Activated naive CD4-positive, alpha-beta T cell (primary cell): ENCODE results near the gene RAB6D.
"Not testable (repeated sequence)": the region's sequence is repeated elsewhere in the genome, so short reads cannot be mapped to it uniquely, and the experiment has no call there.

Experiments
- DNase-seq, 4 experiments: peaks; one replicate each; lab custom pipeline; 2025; lab: John Stamatoyannopoulos, UW

RAB6D gene

DNA sequence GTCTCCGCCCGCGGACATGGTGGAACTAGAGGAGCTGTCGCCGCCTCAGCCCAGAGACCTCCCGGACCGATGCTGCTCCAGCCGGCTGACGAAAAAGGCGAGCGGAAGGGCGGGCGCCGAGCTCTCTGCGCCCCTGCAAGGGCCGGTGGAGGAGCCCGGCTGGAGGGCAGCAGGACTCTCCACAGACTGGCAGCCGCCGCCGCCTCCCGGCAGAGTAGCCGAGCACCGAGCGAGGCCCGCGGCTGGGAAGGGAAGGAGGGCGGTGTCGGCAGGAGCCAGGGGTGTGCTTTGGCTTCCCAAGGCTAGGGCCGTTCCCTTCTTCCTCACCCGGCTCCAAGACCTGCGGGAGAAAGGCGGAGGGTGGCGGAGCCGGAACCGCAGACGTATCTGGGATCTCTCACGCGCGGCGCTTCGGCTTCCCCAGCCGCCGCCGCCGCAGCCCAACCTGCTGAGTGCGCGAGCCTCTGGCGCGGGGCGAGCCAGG is at the start of gene RAB6D:
RAB6D (minus strand) TSS at position 466 of the 484 bp plus-strand sequence; CDS start at position 18, 448 bp downstream.
- not testable (repeated sequence) for DNase-seq

DNA sequence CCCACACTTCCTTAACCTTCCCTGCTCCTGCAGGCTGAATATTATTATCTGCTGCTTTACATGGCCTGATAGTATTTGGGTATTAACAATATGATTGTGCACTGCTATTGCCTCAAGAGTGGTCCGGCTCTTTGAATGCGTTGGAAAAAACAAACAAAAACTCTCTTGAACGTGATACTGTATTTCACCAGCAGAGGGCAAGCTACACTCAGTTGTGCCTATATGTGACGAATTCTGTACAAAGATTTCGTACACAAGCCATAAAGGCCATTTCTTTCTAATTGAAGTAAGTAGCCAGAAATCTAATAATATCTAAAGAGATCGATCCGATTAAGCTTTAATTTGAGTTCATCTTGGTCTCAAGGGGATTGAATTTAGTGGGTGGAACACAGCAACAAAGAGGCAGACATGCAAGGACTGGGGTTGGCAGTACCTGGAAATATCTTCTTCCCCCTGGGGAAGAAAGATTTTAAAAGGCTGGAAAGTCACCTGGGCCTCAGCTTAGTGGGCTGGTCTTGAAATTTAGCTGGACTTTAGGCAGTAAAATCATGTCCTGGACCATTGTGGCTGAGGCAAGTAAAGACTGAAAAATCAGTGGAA is 49.3 kb upstream of the RAB6D start:
- no peak for DNase-seq

- no peak for DNase-seq
Observed at GRCh38 chr2:131410173-131410572, 46.2 kb upstream of the RAB6D start.

GRCh38 chr2:131408778-131409177 is 44.8 kb upstream of the RAB6D start:
- no peak for DNase-seq

DNA sequence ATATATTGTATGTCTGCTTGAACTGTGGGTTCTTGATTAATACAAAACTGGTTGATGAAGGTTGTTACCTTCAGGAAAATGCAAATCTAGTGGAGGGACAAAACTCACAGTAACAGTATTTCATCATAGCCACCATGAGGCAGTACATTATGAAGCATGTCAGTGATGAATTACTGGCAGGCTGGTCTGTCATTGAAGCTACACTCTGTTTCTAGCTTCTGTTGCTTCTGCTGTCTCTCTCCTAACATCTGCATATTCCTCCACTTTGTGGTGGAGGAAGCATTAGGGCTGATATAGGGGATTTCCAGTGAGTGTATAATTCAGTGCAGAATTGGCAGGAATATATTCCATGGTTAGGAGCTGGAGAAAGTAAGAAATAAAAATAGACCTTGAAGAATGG is 44.2 kb upstream of the RAB6D start:
- DNase-seq: no peak

GRCh38 chr2:131404753-131405152 is 40.8 kb upstream of the RAB6D start:
- no peak for DNase-seq

GRCh38 chr2:131402320-131403039 is 38.5 kb upstream of the RAB6D start:
- DNase-seq: no peak

- no peak for DNase-seq
Observed at GRCh38 chr2:131400849-131401248, 36.9 kb upstream of the RAB6D start.

- DNase-seq: not testable (repeated sequence)
Observed at GRCh38 chr2:131400441-131400840, 36.5 kb upstream of the RAB6D start.

GRCh38 chr2:131396209-131396608 is 32.2 kb upstream of the RAB6D start:
- not testable (repeated sequence) for DNase-seq

DNA sequence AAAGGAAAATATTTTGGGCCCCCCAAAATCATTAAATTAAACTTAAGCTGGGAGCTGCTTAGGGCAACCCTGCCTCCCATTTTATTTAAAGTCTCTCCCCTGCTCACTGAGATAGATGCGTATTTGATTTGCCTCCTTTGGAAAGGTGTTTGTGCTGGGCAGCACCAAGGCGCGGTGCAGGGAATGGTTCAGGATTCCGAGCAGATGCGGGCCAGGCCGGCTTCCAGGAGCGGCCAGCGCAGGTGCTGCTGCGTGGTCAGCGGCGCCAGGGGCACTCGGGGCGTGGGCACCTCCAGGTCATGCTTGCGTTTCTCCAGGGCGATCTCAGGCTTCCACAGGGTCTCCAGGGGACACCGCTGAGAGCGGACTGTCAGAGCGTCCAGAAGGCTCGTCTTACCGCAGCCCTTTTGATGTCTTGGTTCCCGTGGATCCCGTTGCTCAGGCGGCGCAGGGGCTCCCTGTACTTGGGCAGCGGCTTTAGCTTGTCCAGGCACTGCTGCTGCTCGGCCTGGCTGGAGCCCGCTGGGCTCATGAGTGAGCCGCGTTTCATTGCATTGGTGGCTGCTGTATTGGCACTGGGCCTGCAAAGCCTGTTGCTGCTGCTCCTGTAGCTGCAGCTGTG is 31.2 kb upstream of the RAB6D start:
- not testable (repeated sequence) for DNase-seq

DNA sequence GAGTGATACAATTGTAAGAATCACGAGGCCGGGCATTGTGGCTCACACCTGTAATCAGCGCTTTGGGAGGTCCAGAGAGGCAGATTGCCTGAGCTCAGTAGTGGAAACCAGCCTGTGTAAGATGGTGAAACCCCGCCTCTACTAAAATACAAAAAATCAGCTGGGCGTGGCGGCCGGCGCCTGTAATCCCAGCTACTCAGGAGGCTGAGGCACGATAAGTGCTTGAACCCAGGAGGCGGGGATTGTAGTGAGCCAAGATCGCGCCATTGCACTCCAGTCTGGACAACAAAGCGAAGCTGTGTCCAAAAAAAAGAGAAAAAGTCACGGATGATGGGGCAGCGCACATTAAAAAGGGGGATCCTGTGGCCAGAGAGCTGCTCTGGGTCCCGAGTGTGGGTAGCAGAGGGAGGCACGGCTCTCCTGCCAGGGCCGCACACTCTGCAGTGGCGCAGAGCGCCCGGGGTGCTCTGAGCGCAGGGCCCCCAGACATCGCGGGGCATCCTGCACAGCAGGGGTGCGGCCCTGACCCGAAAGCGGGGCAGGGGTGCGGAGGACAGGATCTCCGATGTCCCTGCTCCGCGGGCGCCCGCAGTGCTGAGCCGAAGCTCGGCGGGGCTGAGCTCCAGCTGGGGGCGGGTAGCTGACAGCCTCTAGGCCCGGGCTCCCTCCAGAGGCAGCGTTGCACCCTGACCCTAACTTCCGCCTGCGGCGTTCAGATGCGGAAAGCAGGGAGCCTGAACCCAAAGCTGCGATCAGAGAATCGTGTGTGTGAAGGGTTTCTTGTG is 30.4 kb upstream of the RAB6D start:
- DNase-seq: no peak

- not testable (repeated sequence) for DNase-seq
Observed at GRCh38 chr2:131391953-131392352, 28.0 kb upstream of the RAB6D start.

DNA sequence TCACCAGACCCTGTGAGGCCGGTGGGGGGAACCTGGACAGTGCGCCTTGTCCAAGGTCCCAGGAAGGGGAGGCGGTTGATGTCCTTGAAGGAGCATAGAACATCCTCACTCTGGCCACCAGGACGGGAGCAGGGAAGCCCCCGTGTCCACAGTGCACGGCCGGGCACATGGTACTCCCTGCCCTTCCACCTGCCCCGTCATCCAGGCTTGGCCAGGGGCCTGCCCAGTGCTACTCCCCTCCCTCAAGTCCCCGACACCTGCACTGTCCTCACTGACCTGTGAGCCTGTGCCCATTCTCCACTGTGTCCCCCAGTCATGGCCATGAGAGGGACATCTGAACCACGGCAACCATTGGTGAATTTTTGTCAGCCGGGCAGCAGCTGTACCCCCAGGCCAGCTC is 27.5 kb upstream of the RAB6D start:
- DNase-seq: not testable (repeated sequence)

- DNase-seq: not testable (repeated sequence)
Observed at GRCh38 chr2:131390495-131391130, 26.6 kb upstream of the RAB6D start.

- DNase-seq: no peak
Observed at GRCh38 chr2:131389657-131390056, 25.7 kb upstream of the RAB6D start.

GRCh38 chr2:131388834-131389233 is 24.9 kb upstream of the RAB6D start:
- not testable (repeated sequence) for DNase-seq

DNA sequence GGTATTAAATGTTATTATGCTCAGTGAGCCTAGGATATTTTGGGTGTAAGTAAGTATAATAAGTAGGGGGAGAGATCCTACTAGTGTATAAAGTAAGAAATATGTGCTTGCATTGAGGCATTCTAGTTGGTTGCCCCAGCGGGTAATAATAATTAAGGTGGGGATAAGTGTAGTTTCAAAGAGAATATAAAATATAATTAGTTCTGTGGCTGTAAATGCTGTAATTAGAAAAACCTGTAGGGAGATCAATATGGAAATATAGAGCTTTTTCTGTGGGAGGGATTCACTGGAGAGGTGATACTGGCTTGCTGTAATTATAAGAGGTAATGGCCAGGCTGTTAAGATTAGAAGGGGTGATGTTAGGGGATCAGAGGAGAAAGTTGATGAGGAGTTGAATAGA is 9.1 kb upstream of the RAB6D start:
- DNase-seq: not testable (repeated sequence)

GRCh38 chr2:131369954-131370353 is 6.0 kb upstream of the RAB6D start:
- no peak for DNase-seq

DNA sequence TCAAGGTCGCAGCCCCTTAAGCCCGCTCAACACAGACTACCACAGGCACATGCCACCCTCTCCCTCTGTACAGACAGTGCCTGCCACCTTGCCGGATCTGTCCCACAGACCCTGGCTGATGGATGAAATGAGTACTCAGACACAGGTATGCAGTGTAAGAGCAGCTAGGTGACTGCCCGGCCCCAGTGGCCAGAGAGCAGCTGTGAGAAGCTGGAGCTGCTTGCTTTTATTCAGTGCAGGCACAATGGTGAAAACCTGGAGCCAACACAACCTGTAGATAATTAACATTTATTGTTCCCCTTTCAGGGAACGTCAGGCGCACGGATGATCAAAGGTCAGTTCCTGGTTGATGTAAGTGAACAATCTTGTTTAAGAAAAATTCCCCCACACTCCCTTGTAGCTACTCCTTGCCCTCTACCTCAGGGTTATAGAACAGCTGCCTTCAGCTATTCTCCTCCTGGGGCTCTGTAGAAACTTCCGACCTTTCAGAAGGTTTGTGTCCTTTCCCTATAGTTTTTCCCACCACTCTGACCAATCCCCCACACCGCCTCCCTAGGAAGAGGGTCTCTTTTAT is 4.6 kb upstream of the RAB6D start:
- not testable (repeated sequence) for DNase-seq

DNA sequence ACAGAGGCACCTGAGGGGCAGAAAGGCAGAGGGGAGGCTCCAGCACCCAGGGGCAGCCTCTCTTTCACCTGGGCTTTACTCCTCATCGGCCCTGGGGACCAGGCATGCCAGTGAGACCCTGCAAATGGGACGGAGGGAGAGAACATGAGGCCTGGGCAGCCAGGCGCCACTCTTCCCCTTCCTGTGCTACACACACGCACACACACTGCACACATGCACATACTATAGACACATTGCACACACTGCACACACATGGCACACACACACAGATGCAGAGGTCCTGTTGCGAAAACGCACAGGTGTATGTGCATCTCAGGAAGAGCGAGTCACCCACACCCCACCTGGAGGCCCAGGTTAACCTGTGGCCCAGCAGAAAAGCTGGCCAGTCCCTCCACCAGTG is 3.4 kb upstream of the RAB6D start:
- no peak for DNase-seq
